GM12864 (cell line): ENCODE results near the gene PILRB.

Experiments used
- DNase-seq: peaks from one replicate; pipeline ENCODE4 v3.0.0-alpha.2; 2011; ENCODE audit warnings: low read depth
- H3K4me3 ChIP-seq: 2 replicates; pipeline ENCODE4 v1.5.1; 2011; ENCODE audit warnings: mild to moderate bottlenecking, low read depth, low read length, control low read depth
- TF ChIP-seq, protein P1 (sequence below): IDR thresholded peaks from 2 replicates; pipeline ENCODE4 v1.5.1; 2011; ENCODE audit warnings: low read depth, mild to moderate bottlenecking, moderate library complexity, low read length, control low read depth, inconsistent platforms; ENCODE audit errors: missing control alignments

PILRB gene

DNA sequence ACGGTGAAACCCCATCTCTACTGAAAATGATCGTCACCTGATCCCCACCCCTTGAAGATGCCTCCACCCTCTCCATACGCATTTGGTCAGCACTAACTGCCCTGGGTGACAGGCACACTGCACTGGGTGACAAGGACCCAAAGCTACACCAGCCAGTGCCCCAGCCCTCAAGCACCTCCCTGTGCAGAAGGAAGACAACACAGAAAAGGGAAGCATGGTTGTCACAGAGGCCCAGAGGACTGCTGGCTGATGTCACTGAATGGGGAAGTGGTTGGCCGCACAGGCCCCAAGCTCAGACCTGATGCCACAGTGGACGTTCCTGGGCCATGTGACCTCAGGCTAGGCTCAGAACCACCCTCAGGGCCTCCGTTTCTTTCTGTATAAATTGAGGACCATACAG lies 11.2 kb downstream of the PILRB start:
- no peak overlapping the region for H3K4me3 ChIP-seq
- DNase-seq: peak; percentile 79
- TF ChIP-seq, protein P1, sequence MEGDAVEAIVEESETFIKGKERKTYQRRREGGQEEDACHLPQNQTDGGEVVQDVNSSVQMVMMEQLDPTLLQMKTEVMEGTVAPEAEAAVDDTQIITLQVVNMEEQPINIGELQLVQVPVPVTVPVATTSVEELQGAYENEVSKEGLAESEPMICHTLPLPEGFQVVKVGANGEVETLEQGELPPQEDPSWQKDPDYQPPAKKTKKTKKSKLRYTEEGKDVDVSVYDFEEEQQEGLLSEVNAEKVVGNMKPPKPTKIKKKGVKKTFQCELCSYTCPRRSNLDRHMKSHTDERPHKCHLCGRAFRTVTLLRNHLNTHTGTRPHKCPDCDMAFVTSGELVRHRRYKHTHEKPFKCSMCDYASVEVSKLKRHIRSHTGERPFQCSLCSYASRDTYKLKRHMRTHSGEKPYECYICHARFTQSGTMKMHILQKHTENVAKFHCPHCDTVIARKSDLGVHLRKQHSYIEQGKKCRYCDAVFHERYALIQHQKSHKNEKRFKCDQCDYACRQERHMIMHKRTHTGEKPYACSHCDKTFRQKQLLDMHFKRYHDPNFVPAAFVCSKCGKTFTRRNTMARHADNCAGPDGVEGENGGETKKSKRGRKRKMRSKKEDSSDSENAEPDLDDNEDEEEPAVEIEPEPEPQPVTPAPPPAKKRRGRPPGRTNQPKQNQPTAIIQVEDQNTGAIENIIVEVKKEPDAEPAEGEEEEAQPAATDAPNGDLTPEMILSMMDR: no peak

DNA sequence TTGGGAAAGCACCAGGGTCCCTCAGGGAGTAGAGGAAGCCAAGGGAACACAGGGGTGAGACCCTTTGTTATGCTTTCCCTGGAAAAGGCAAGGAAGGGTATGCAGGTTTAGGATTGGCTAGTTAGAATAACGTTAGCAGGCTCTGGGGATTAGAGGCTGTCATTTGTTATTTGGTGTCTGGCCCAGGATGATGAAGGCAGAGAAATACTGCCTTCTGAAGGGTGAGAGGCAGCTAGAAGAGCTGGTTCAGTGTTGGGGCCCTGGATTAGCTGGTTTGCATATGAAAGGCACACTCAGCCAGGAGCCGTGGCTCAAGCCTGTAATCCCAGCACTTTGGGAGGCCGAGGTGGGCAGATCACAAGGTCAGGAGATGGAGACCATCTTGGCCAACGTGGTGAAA lies 12.4 kb downstream of the PILRB start:
- no peak overlapping the region for H3K4me3 ChIP-seq
- no peak for DNase-seq
- TF ChIP-seq, protein P1: no peak

DNA sequence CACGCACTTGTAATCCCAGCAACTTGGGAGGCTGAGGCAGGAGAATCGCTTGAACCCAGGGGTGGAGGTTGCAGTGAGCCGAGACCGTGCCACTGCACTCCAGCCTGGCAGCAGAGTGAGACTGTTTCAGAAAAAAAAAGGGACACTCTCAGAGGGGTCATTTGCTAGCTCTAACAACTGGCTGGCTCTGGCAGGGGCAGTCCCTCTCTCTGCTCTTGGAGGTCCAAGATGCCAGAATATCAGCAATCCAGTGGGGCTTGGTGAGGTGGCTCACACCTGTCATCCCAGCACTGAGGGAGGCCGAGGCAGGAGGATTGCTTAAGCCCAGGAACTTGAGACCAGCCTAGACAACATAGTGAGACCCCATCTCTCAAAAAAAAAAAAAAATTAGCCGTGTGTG lies 12.8 kb downstream of the PILRB start:
- no peak overlapping the region for H3K4me3 ChIP-seq
- TF ChIP-seq, protein P1: no peak
- no peak for DNase-seq

GRCh38 chr7:100371561-100372171 lies 13.7 kb downstream of the PILRB start:
- DNase-seq: no peak
- H3K4me3 ChIP-seq: no peak overlapping the region
- TF ChIP-seq, protein P1: no peak

- TF ChIP-seq, protein P1: no peak
- DNase-seq: no peak
- H3K4me3 ChIP-seq: no peak overlapping the region
These were observed 14.3 kb downstream of the PILRB start for GRCh38 chr7:100372256-100372655.

- TF ChIP-seq, protein P1: no peak
- DNase-seq: no peak
- H3K4me3 ChIP-seq: no peak overlapping the region
These were observed 14.8 kb downstream of the PILRB start for GRCh38 chr7:100372694-100373093.

DNA sequence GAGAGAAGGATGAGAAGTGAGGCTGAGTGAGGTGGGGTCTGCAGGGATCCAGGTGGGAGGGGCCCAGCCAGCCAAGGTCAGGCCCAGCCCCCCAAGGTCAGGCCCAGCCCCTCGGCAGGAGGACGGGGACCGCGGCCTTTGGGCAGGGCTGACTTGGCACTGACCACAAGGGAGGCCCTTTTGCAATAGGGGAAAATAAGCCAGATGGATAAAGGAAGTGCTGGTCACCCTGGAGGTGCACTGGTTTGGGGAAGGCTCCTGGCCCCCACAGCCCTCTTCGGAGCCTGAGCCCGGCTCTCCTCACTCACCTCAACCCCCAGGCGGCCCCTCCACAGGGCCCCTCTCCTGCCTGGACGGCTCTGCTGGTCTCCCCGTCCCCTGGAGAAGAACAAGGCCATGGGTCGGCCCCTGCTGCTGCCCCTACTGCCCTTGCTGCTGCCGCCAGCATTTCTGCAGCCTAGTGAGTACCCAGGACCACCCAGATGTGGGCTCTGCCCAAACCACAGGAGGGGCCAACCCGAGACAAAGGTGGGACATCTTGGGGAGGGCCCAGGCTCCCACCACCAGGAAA lies 15.4 kb downstream of the PILRB start, which contains the start of gene PILRA:
Gene PILRA (plus strand): TSS at position 227 of the 571 bp plus-strand sequence. CDS start 170 bp downstream, at position 397.
- DNase-seq: no peak
- H3K4me3 ChIP-seq: peak within 1 kb of the TSS; percentile 45
- TF ChIP-seq, protein P1: no peak
